Bone marrow (tissue), 2 donors: Measurements from ENCODE around the gene CTSD.

Experiments
- DNase-seq, 2 donors: peaks; one replicate each; lab custom pipeline; 2025; lab: John Stamatoyannopoulos, UW

Gene CTSD

GRCh38 chr11:1729692-1730011 lies 34.1 kb downstream of the CTSD start:
- no peak for DNase-seq

- no peak for DNase-seq
Observed at GRCh38 chr11:1728931-1729691, 34.6 kb downstream of the CTSD start.

GRCh38 chr11:1728301-1728700 lies 35.4 kb downstream of the CTSD start:
- DNase-seq: no peak

GRCh38 chr11:1727861-1728260 lies 35.9 kb downstream of the CTSD start:
- no peak for DNase-seq

- peak in 1 of 2 donors; percentile 12 for DNase-seq
Observed at GRCh38 chr11:1727096-1727690, 36.5 kb downstream of the CTSD start.

GRCh38 chr11:1719781-1720180 lies 43.9 kb downstream of the CTSD start:
- no peak for DNase-seq

- no peak for DNase-seq
Observed at GRCh38 chr11:1718326-1718725, 45.4 kb downstream of the CTSD start.

GRCh38 chr11:1717745-1718144 lies 46.0 kb downstream of the CTSD start:
- no peak for DNase-seq

- no peak for DNase-seq
Observed at GRCh38 chr11:1714908-1715885, 48.5 kb downstream of the CTSD start.

GRCh38 chr11:1708716-1709115 lies 55.0 kb downstream of the CTSD start:
- DNase-seq: no peak

- no peak for DNase-seq
Observed at GRCh38 chr11:1707751-1708150, 56.0 kb downstream of the CTSD start.

GRCh38 chr11:1706634-1707400 lies 56.9 kb downstream of the CTSD start:
- peak in 1 of 2 donors; percentile 17 for DNase-seq

GRCh38 chr11:1705126-1706052 lies 58.3 kb downstream of the CTSD start:
- DNase-seq: no peak

- no peak for DNase-seq
Observed at GRCh38 chr11:1703146-1703545, 60.6 kb downstream of the CTSD start.
